Measurements from ENCODE around the gene REM2.
"Not testable (repeated sequence)": the region's sequence is repeated elsewhere in the genome, so short reads cannot be mapped to it uniquely, and the experiment has no call there.

Gene REM2

GRCh38 chr14:22900081-22900799, 17.2 kb downstream of the REM2 start:
- peak; percentile 23 for DNase-seq

GRCh38 chr14:22901799-22902198, 18.8 kb downstream of the REM2 start:
- DNase-seq, result no peak

DNA sequence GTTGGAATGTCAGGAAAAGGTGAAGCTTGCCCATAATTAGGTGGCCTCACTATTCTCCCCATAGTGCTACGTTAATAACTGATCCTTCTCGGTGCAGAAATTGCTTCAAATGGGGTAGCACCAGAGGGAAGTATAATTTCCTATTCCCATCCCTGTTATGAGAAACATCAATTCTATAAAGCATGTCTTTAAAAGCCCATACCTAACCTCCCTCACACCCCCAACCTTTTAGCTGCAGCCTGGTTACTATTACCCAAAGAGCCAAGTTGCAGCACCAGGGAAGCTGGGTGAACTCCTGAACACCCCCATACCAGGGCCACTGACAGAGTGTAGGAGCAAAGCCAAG, 20.7 kb downstream of the REM2 start:
- DNase-seq, result no peak

GRCh38 chr14:22905627-22906026, 22.6 kb downstream of the REM2 start:
- DNase-seq, result no peak

GRCh38 chr14:22906073-22906472, 23.1 kb downstream of the REM2 start:
- DNase-seq, result no peak

DNA sequence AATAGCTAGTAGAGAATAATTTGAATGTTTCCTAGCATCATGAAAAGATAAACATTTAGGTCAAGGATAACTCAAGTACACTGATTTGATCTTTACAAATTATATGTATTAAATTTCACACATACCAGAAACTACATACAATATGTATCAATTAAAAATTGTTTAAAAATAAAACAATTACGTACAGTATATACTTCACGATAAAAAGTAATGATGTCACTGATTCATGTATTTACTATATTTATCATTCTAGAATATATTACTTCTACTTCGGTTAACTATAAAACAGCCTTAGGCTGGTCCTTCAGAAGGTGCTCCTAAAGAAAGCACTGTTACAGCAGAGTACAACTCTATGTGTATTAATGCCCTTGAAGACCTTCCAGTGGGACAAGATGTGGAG, 24.4 kb downstream of the REM2 start:
- no peak for DNase-seq

DNA sequence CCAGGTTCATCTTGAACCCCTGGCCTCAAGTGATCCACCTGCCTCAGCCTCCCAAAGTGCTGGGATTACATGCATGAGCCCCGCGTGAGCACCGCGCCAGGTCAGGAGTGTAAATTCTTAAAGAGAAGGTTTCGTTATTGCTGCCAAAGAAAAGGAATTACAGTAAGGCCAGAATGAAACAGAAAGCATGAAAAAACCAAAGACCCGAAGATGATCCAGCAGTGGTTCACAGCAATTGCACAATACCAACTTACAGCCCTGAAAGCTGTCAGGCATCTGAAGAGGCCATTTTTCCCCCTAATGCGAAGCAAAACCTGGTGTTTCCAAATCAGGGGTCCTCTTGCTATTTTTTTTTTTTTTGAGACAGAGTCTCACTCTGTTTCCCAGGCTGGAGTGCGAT, 25.6 kb downstream of the REM2 start:
- no peak for DNase-seq

DNA sequence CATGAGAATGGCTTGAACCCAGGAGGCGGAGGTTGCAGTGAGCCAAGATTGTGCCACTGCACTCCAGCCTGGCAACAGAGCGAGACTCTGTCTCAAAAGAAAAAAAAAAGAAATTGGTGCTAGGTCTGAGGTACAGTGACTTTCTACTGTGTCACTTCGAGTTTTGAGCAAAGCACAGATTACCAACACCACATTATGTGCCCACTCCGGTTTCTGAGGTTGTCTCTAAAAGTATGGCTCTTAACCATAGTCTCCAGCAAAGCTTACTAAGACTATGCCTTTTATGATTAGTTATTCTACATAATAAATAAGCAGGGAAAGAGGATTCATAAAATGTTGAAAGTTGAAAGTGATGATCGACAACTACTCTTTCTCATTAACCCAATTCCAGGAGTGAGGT, 27.9 kb downstream of the REM2 start:
- no peak for DNase-seq

GRCh38 chr14:22914836-22915235, 31.8 kb downstream of the REM2 start:
- not testable (repeated sequence) for DNase-seq

- DNase-seq, result no peak
These were observed 33.0 kb downstream of the REM2 start for GRCh38 chr14:22915886-22916521.

DNA sequence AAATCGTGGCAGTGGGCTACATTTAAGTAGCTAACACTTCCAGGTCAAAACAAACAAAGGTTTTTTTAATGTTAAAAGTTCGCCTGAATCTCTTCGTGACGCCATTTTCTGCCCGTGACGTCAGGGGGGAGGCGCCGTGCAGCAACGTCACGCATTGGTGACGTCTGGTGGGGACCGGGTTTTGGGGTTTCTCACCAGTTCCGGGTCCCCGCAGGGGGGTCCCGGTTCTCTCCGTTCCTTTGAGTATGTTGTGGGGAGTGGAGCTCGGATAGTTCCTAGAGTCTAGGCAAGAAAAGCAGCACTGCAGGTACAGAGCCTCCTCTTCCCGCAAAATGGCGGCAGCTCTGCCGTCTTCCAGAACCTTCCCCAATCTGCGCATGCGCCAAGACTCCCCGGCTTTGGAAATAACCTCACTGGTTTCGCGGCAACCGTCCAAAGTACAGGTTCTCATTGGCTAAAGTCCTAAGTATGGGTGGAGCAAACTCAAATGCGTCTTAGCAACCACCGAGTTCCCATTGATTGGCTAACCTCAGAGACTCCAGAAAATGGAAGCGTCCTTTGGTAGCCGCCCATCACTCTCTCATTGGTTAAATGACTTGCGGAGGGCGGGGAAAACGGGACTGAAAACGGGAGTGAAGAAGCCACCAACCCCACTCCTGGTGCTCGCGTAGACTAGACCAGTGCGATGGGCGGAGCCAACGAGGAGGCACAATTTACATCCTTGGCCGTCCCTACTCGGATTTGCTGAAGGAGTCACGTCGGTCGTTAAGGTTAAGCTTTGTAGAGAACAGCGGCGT, 36.0 kb downstream of the REM2 start, which contains the start of gene RBM23:
RBM23 (minus strand) TSS at position 346 of the 797 bp plus-strand sequence.
- DNase-seq, result peak; percentile 100

DNA sequence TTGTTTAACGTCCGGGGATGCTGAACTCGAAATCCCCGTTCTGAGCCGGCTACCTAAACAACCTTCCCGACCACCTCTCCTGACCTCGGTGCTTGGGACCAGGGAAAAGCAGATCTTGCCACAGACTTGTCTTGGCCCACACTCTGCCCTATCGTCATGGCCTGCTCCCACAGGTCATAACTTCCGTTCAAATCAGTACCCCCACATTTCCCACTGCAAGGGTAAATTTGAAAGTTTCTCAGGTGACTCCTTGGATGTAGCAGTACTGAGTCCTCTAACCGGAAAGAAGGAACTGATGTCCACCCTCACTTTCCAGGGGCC, 36.5 kb downstream of the REM2 start:
- no peak for DNase-seq

GRCh38 chr14:22920697-22921096, 37.7 kb downstream of the REM2 start:
- DNase-seq, result no peak

DNA sequence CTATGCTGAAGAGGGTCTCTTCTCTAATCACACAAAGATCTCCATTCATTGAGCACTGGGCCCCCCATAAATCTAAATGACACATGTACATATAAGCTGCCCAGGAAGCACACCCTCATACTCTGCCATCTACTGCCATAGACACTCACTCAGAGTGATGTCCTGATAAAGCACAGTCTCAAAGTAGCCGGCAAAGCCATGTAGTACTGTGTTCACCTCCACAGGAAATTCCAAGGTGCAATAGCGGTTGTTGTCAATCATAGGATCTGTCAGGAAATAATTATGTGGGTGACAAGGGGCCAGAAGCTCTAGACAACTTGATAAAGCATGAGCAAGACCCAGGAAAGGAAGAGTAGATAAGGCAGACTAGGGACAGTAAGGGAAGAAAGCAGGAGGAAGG, 39.3 kb downstream of the REM2 start:
- DNase-seq, result no peak

GRCh38 chr14:22923746-22924145, 40.7 kb downstream of the REM2 start:
- DNase-seq, result no peak

DNA sequence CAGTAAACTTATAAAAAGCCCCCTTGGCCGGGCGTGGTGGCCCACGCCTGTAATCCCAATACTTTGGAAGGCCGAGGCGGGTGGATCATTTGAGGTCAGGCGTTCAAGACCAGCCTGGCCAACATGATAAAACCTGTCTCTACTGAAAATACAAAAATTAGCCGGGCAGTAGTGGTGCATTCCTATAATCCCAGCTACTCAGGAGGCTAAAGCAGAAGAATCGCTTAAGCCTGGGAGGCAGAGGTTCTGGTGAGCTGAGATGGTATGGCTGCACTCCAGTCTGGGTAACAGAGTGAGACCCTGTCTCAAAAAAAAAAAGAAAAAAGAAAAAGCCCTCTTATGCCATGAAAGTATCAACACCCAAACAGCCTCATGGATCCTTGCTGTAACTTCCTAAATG, 42.5 kb downstream of the REM2 start:
- DNase-seq, result no peak

GRCh38 chr14:22926316-22926715, 43.3 kb downstream of the REM2 start:
- no peak for DNase-seq

DNA sequence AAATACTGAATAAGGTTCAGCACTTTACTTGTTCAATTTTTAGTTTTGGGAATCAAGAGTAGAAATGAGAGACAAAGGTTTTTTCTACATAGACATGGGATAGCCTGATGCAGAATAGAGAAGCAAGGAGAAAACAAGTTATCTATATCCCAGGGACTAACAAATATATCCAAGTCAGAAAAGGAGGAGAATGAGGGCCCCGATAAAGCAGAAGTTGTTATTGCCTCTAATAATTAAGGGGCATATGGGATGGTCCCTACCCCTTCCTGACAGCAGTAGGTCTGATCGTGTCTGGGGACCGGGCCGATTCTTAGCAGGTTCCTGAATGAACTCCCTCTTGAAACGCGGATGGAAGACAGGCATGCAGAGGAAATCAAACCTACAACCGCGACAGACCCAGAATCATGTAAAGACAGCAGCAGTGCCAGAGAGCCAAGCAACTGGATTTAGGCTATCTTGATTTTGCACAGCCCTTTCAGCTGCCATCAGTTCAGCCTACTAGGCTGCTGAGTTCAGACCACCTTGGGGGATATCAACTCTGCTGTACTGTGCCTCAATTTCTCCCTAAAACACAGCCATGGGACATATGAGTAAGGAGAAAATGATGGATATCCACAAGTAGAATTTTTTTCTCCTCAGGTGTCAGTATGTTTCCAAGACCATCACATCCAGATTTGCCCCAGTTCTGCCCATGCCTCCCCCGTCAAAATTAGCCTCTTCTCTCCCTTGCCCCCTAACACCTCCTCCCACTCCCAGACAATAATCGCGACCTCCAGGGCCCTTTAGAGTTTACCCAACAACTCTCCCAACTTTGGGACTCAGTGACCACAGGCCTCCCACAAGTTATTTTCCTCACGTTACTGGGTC, 45.4 kb downstream of the REM2 start:
- DNase-seq, result no peak

DNA sequence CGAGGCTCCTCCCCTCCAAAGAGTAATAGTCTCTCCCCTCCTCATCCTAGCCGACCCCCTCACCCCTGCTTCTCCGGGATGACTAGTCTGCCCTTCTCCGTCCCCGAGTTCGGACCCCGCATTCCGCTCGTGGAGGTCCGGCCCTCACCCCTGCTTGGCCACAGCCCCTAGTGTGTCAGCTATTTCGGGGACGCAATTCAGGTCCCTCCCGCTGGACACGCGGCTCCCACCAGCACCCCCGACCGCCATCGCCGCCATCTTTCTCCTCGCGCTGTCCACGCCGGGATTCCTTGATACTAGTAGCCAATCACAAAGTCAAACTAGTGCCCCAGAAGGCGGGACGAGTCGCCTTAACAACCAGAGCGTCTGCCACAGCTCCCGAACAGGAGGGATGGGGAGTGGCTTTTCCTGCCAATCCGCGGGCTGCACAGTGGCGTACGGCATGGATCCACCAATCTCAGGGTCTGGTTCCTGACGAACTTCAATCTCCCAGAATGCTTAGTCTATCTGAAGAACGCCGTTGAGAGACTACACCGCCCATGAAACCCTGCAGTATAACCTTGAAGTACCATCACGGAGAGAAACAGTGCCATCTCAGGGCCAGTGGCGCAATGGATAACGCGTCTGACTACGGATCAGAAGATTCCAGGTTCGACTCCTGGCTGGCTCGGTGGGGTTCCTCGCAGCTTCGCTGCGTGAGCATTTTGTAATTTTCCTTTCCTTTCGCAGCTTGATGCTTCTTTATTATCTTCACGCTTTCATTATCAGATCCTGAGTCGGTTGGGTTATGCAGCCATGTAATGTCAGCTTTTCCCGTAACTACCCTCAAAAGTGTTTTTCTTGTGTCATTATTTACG, 46.3 kb downstream of the REM2 start, which contains the start of gene PRMT5:
PRMT5 (minus strand) TSS at position 273 of the 857 bp plus-strand sequence; CDS start at position 258, 15 bp downstream.
- peak; percentile 97 for DNase-seq

DNA sequence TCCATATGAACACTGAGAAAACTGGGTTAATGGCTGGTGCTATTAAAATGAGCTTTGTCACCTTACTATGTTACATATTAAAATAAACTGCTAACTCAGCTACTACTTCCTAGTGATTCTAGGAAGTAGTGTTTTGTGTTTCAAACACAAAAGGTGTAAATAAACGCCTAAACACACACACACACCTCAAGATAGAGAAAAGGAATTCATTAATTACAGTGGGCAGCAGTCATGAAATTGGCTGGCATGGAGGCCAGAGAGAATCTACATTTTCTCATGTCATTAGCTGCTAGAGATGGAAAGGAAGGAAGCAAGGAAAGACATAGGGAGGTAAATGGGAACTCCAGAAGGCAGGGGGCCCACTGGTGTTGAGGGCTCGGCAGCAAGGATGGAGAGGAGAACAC, 46.9 kb downstream of the REM2 start:
- DNase-seq, result no peak

DNA sequence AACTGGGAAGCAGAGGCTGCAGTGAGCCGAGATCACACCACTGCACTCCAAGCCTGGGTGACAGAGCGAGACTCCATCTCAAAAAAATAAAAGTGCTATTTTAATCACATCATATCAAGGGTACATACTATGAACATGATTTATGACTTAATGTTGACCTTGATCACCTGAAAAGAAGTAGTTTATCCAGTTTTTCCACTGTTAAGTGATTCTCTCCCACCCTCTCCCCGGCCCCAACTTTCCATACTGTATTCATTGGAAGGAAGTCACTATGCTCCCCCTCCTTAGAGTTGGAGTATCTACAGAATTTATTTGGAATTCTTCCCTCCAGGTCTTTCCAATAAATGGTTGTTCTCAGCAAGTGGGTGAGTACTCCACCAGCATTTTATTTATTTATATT, 49.1 kb downstream of the REM2 start:
- DNase-seq, result no peak

- no peak for DNase-seq
These were observed 52.1 kb downstream of the REM2 start for GRCh38 chr14:22935156-22935555.

All from activated CD4-positive, alpha-beta T cell treated with anti-CD3 and anti-CD28 coated beads, Interleukin-2, amount 50 U/mL, for 1 hour (primary cell).